Fibroblast of the aortic adventitia (primary cell): ENCODE data around the gene NPHP4. TPM values are rescaled to one million over a fixed set of nuclear protein-coding genes. Genes with fewer than 3 reads are reported as not detected.

Source experiments
- DNase-seq: peaks from one replicate; pipeline ENCODE4 v3.0.0-alpha.2; 2010; ENCODE audit warnings: low read depth
- H3K4me3 ChIP-seq: 2 replicates; pipeline ENCODE4 v1.5.1; 2011; ENCODE audit warnings: low read depth, mild to moderate bottlenecking, control low read depth, low read length, moderate library complexity
- CTCF ChIP-seq: IDR thresholded peaks from 2 replicates; pipeline ENCODE4 v1.5.1; 2011; ENCODE audit warnings: mild to moderate bottlenecking, low read length, control low read depth, inconsistent platforms; ENCODE audit not compliant: insufficient read depth
- total RNA-seq: library from RNA; depleted of rRNA; stranded (reverse); fragments of >200 nt; gene quantifications from 2 replicates; pipeline ENCODE4 v1.2.3, GENCODE V29; 2012; ENCODE audit warnings: low replicate concordance

Gene NPHP4
- total RNA-seq, 1 donor = 6.9 TPM

- no peak for TF ChIP-seq CTCF
- DNase-seq = no peak
- no peak overlapping the region for H3K4me3 ChIP-seq
These were observed 158.3 kb downstream of the NPHP4 start for GRCh38 chr1:5833911-5834310.

- no peak for DNase-seq
- TF ChIP-seq CTCF = no peak
- H3K4me3 ChIP-seq = no peak overlapping the region
These were observed 159.0 kb downstream of the NPHP4 start for GRCh38 chr1:5832916-5833895.

GRCh38 chr1:5831600-5832335, 160.5 kb downstream of the NPHP4 start:
- no peak for DNase-seq
- H3K4me3 ChIP-seq = no peak overlapping the region
- TF ChIP-seq CTCF = no peak

- no peak for TF ChIP-seq CTCF
- no peak overlapping the region for H3K4me3 ChIP-seq
- no peak for DNase-seq
These were observed 161.2 kb downstream of the NPHP4 start for GRCh38 chr1:5830771-5831599.

- DNase-seq = no peak
- no peak for TF ChIP-seq CTCF
- no peak overlapping the region for H3K4me3 ChIP-seq
These were observed 162.8 kb downstream of the NPHP4 start for GRCh38 chr1:5829414-5829813.

GRCh38 chr1:5828308-5828935, 163.8 kb downstream of the NPHP4 start:
- no peak overlapping the region for H3K4me3 ChIP-seq
- no peak for DNase-seq
- no peak for TF ChIP-seq CTCF
